Measurements from ENCODE around the gene EYS.

EYS gene

GRCh38 chr6:65649392-65649791 is 57.6 kb downstream of the EYS start:
- TF ChIP-seq BACH2 (CRISPR knock-in tag; IDR thresholded peaks at IDR 0.05; ENCODE audit: borderline replicate concordance) (no peak), ISL1 (CRISPR knock-in tag; IDR thresholded peaks at IDR 0.05) (no peak), ZFP3 (CRISPR knock-in tag; IDR thresholded peaks at IDR 0.05) (no peak), ZC3H10 (CRISPR knock-in tag; IDR thresholded peaks at IDR 0.05) (no peak), PPARA (CRISPR knock-in tag; IDR thresholded peaks at IDR 0.05; ENCODE audit: borderline replicate concordance) (no peak), CSDC2 (CRISPR knock-in tag; IDR thresholded peaks at IDR 0.05) (no peak), ESRRG (CRISPR knock-in tag; IDR thresholded peaks at IDR 0.05) (no peak), TOX (CRISPR knock-in tag; IDR thresholded peaks at IDR 0.05; ENCODE audit: borderline replicate concordance) (no peak), OSR1 (CRISPR knock-in tag; IDR thresholded peaks at IDR 0.05) (no peak)
- TF ChIP-seq, protein P1, sequence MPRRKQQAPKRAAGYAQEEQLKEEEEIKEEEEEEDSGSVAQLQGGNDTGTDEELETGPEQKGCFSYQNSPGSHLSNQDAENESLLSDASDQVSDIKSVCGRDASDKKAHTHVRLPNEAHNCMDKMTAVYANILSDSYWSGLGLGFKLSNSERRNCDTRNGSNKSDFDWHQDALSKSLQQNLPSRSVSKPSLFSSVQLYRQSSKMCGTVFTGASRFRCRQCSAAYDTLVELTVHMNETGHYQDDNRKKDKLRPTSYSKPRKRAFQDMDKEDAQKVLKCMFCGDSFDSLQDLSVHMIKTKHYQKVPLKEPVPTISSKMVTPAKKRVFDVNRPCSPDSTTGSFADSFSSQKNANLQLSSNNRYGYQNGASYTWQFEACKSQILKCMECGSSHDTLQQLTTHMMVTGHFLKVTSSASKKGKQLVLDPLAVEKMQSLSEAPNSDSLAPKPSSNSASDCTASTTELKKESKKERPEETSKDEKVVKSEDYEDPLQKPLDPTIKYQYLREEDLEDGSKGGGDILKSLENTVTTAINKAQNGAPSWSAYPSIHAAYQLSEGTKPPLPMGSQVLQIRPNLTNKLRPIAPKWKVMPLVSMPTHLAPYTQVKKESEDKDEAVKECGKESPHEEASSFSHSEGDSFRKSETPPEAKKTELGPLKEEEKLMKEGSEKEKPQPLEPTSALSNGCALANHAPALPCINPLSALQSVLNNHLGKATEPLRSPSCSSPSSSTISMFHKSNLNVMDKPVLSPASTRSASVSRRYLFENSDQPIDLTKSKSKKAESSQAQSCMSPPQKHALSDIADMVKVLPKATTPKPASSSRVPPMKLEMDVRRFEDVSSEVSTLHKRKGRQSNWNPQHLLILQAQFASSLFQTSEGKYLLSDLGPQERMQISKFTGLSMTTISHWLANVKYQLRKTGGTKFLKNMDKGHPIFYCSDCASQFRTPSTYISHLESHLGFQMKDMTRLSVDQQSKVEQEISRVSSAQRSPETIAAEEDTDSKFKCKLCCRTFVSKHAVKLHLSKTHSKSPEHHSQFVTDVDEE (CRISPR knock-in tag; IDR thresholded peaks at IDR 0.05), result no peak
- TF ChIP-seq, protein P2, sequence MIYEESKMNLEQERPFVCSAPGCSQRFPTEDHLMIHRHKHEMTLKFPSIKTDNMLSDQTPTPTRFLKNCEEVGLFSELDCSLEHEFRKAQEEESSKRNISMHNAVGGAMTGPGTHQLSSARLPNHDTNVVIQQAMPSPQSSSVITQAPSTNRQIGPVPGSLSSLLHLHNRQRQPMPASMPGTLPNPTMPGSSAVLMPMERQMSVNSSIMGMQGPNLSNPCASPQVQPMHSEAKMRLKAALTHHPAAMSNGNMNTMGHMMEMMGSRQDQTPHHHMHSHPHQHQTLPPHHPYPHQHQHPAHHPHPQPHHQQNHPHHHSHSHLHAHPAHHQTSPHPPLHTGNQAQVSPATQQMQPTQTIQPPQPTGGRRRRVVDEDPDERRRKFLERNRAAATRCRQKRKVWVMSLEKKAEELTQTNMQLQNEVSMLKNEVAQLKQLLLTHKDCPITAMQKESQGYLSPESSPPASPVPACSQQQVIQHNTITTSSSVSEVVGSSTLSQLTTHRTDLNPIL (CRISPR knock-in tag; IDR thresholded peaks at IDR 0.05; ENCODE audit: low read depth), result no peak
- TF ChIP-seq, protein P3, sequence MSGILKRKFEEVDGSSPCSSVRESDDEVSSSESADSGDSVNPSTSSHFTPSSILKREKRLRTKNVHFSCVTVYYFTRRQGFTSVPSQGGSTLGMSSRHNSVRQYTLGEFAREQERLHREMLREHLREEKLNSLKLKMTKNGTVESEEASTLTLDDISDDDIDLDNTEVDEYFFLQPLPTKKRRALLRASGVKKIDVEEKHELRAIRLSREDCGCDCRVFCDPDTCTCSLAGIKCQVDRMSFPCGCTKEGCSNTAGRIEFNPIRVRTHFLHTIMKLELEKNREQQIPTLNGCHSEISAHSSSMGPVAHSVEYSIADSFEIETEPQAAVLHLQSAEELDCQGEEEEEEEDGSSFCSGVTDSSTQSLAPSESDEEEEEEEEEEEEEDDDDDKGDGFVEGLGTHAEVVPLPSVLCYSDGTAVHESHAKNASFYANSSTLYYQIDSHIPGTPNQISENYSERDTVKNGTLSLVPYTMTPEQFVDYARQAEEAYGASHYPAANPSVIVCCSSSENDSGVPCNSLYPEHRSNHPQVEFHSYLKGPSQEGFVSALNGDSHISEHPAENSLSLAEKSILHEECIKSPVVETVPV (CRISPR knock-in tag; IDR thresholded peaks at IDR 0.05), result no peak
- no peak for ATAC-seq

GRCh38 chr6:65646544-65646943 is 60.5 kb downstream of the EYS start:
- TF ChIP-seq, protein P4, sequence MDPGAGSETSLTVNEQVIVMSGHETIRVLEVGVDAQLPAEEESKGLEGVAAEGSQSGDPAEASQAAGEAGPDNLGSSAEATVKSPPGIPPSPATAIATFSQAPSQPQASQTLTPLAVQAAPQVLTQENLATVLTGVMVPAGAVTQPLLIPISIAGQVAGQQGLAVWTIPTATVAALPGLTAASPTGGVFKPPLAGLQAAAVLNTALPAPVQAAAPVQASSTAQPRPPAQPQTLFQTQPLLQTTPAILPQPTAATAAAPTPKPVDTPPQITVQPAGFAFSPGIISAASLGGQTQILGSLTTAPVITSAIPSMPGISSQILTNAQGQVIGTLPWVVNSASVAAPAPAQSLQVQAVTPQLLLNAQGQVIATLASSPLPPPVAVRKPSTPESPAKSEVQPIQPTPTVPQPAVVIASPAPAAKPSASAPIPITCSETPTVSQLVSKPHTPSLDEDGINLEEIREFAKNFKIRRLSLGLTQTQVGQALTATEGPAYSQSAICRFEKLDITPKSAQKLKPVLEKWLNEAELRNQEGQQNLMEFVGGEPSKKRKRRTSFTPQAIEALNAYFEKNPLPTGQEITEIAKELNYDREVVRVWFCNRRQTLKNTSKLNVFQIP (CRISPR knock-in tag; IDR thresholded peaks at IDR 0.05; ENCODE audit: borderline replicate concordance, low read depth), result no peak
- TF ChIP-seq CSDC2 (CRISPR knock-in tag; IDR thresholded peaks at IDR 0.05) (no peak), ZNF8 (CRISPR knock-in tag; IDR thresholded peaks at IDR 0.05) (no peak), ESRRG (CRISPR knock-in tag; IDR thresholded peaks at IDR 0.05) (no peak), ZNF70 (CRISPR knock-in tag; IDR thresholded peaks at IDR 0.05) (no peak), PPARA (CRISPR knock-in tag; IDR thresholded peaks at IDR 0.05; ENCODE audit: borderline replicate concordance) (no peak), ZC3H10 (CRISPR knock-in tag; IDR thresholded peaks at IDR 0.05) (no peak), PATZ1 (CRISPR knock-in tag; IDR thresholded peaks at IDR 0.05; ENCODE audit: borderline replicate concordance) (no peak), GLIS3 (CRISPR knock-in tag; IDR thresholded peaks at IDR 0.05) (no peak), SNAI2 (CRISPR knock-in tag; IDR thresholded peaks at IDR 0.05) (no peak), ZNF565 (CRISPR knock-in tag; conservative IDR thresholded peaks at IDR 0.05; ENCODE audit: low read depth) (no peak), ARNTL (CRISPR knock-in tag; IDR thresholded peaks at IDR 0.05; ENCODE audit: borderline replicate concordance, low read depth) (no peak), RARB (CRISPR knock-in tag; IDR thresholded peaks at IDR 0.05) (no peak), TCF4 (CRISPR knock-in tag; IDR thresholded peaks at IDR 0.05; ENCODE audit: borderline replicate concordance) (no peak), ZFP30 (CRISPR knock-in tag; IDR thresholded peaks at IDR 0.05) (no peak), BACH2 (CRISPR knock-in tag; IDR thresholded peaks at IDR 0.05; ENCODE audit: borderline replicate concordance) (no peak), ISL1 (CRISPR knock-in tag; IDR thresholded peaks at IDR 0.05) (no peak)
- TF ChIP-seq, protein P2 (CRISPR knock-in tag; IDR thresholded peaks at IDR 0.05; ENCODE audit: low read depth), result no peak
- TF ChIP-seq, protein P3 (CRISPR knock-in tag; IDR thresholded peaks at IDR 0.05), result no peak
- no peak for ATAC-seq

Measured in SK-N-SH treated with all-trans-retinoic acid at 6 μM for 48 hours (cell line).